HG03175 (cell line): ENCODE measurements around the gene NATD1.

Source experiments
- ATAC-seq: cut with Tn5 transposase; IDR thresholded peaks from one replicate; pipeline ENCODE4 v1.9.1; 2021; ENCODE audit warnings: mild to moderate bottlenecking, moderate library complexity; ENCODE audit not compliant: unreplicated experiment

The NATD1 gene, protein sequence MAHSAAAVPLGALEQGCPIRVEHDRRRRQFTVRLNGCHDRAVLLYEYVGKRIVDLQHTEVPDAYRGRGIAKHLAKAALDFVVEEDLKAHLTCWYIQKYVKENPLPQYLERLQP

DNA sequence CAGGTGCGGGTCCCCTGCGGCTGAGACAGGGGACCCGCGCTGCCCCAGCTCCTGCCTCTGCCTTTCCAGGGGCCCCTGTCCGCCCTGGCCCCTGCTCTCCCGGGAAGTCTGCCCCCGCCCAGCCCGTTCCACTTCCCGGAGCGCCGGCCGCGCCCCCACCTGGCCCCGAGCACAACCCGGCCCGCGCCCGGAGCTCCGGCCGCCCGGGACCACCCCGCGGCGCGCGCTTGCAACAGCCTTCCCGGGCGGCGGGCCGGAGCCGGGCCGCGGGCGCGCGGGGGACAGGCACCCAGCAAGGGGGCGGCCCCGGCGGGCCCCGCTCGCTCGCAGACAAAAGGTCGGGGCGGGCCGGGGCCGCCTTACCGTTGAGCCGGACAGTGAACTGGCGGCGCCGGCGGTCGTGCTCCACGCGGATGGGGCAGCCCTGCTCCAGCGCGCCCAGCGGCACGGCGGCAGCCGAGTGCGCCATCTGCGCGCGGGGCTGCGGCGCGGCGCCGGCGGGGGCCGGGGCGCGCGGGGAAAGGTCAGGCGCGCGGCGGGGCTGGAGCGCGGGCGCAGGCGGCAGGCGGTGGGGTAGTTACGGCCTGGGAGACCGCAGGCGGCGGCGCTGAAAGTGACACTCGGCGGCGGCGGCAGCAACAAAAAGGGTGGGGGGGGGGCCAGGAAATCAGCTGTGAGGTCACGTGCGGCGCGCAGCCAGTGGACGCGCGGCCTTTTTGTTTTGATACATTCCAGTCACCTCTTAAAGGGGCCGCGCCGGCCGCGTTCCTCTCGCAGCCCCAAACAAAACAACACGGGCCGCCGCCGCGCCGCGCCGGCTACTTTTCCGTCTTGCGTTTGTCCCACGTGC is at the start of gene NATD1:
NATD1 (minus strand) TSS at position 615 of the 850 bp plus-strand sequence; CDS start at position 469, 146 bp downstream.
- ATAC-seq: peak; percentile 84

DNA sequence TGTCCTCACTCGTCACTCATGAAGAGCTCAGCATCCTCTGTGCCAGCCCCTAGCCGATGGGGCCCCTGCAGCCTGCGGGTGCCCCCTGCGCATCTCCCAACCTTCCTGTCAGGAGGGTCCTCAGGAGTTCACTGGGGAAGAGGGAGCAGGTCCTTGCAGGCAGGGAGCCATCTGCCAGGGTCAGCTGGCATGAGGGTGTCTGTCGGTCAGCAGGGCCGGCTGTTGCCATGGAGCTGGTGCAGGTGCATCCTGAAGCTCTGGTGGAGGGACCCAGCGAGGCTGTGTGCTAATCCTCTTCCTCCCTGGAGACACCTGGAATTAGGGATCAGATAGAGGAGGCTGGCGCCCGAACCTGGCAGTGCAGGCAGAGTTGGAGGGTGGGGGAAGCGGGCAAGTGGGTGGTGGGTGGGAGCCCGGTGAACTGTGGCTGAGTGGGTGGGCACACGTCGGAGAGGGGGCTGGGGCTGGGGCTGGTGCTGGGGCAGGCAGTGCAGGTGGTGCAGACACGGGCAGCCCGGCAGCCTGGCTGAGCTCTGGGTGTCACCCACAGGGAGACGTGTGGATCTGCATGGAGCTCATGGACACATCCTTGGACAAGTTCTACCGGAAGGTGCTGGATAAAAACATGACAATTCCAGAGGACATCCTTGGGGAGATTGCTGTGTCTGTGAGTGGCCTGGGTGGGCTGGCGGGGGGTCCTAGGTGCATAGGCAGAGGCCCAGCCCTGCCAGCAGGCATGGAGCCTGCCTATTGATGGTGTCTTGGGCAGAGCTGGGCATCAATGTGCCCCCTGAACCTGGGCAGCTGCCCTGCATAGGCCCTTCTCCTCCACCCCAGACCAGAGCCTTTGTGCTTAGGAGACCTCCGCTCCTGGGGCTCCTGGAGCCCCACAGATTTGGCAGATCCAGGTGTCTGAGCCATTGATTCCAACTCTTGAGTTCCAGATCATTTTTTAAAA is 48.7 kb upstream of the NATD1 start:
- ATAC-seq: no peak

DNA sequence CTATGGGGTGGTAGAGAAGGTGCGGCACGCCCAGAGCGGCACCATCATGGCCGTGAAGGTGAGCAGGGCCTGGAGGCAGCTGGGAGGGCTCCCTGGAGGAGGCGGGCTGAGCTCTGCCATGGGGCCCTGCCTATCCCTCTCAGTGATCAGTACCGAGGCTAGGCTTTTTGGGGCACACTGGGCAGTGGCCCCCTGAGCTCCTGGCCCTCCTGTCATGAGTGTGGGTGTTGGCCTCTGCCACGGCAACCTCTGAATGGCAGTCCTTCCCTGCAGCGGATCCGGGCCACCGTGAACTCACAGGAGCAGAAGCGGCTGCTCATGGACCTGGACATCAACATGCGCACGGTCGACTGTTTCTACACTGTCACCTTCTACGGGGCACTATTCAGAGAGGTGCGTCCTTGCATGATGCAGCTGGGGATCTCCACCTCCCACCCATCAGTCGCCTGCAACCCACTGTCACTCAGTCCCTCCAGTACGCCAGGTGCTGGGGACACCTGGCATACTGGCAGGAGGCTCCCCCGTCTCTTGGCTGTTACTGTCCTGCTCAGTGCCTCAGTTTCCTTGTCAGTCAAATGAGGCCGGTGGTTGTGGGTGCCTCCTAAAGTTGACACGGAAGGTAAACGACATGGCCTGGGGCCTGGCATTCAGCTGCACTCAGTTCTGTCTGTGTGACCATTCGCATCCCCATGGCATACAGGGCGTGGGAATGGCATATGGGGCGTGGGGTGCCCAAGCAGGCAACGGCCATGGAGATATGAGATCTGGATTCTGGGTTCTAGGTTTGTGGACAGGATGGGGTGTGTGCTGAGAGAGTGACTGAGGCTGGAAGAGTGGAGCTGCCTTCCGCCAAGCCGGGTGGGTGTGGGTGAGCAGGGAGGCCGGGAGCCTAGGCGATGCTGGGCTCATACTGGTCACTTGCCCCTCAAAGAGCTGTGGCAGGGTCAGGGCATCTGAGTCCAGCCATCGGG is 47.7 kb upstream of the NATD1 start:
- no peak for ATAC-seq

DNA sequence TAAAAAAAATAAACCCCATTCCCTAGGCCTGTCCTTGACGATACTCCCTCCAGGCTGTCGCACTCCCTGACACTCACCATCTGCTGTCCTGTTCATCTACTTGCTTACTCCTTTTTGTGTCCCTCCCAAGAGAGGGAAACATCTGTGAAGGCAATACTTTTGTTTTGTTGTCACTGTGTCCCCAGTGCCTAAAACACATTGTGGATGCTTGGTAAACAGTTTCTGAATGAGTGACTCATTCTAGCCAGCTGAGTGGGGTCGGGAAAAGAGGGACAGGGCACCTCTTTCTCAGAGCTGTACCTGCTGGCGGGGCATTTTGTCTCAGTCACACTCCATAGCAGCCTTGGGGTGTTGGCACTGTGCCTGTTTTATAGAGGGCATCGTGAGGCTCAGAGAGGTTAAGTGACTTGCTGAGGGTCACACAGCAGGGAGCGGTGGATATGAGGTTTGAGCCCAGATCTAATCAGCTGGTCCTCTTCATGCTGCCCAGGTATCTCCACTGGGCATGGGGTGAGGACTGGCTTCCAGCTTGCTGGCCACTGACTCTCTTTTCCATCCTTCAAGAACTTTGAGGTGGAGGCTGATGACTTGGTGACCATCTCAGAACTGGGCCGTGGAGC is 46.9 kb upstream of the NATD1 start:
- no peak for ATAC-seq

DNA sequence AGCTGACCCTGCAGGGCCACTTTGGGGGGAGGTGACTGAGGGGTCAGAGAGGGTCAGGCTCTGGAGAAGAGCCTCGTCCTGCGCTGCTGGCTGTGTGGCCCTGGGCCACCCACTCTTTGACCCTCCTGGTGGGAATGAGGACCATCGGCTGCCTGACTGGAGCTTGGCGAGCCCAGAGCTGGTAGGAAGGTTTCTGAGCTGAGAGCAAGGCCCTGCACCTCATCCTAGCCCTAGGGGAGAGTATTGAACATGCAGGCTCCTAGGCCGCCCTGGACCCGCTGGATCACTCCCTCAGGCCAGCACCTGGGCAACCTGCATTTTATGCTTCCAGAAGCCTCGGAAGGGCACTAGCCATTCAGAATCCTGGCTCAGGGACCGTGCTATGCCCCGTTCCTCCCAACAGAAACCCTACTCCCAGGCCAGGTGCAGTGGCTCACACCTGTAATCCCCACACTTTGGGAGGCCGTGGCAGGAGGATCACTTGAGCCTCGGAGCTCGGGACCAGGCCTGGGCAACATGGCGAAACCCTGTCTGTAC is 45.8 kb upstream of the NATD1 start:
- no peak for ATAC-seq

DNA sequence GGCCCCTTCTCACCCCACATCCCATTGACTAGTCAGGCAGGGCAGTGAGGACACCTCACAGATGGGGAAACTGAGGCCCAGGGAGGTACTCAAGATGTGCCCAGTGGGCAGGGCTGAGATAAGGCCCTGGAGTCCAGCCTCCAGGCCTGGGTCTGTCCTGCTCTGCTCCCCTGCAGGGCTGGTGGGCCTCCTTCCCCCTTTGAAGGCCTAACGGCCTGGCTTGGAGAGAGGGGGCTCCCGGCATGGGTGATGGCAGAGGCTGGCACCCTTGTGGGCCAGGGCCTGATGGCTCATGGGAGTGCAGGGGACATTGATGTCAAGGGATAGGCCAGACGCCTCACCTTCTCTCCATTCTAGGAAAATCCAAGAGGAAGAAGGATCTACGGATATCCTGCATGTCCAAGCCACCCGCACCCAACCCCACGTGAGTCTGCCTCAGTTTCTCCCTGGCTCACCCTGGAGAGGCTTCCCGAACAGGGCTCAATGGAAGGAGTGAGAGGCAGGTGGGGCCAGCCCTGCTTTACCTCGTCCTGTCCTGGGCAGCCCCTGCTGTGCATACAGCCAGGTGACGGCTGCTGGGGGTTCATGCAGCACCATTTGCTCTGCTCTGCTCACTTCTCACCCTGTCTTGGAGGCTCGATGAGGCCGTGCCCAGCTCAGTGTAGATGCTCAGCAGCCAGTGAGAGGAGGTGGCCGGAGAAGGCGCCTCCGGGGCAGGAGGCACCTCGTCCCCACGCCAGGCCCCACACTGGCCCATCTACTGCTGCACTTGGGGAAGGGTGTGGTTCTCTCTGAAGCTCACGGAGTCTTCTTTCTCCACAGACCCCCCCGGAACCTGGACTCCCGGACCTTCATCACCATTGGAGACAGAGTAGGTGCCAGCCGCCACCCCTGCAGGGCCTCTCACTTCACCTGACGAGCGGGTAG is 45.1 kb upstream of the NATD1 start:
- ATAC-seq: no peak

DNA sequence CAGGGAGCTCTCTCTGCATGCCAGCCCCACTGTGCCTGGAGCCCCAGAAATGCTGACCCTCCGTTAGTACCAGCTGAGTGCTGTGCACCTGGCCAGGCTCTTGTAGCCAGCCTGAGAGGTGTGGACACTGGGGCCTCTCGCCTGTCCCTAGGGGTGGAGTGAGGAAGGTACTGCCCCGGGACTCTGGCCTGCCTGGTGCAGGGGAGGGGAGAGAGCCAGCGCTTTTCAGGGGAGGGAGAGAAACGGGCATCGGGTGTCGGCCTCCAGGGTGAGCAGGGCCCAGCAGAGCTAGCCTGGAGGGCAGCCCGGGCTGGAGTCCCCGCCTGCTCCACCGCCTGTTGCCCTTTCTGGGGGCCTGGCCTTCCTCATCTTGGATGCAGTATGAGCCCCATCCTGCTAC is 44.4 kb upstream of the NATD1 start:
- ATAC-seq: no peak

DNA sequence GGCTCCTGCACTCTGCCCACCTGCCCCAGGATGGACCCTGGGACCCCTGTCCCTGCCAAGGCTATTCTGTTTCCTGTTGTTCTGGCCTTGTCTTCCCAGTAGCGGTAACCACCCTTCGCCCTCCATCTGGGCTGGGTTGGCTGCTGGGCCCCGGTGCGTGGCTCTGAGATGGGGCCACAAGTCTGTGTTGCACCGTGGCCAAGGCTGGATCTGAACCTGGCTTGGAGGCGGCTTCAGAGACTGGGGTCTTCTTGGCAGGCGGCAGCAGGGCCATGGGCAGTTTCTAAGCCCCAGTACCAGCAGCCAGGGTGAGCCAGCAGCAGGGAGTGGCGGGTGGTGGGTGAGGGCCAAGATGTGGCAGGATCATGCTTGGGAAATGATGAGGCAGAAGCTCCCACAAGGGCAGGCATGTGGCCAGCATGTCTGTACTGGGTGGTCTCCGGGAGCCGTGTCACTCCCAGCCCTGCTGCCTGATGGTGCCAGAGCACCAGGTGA is 43.9 kb upstream of the NATD1 start:
- no peak for ATAC-seq

DNA sequence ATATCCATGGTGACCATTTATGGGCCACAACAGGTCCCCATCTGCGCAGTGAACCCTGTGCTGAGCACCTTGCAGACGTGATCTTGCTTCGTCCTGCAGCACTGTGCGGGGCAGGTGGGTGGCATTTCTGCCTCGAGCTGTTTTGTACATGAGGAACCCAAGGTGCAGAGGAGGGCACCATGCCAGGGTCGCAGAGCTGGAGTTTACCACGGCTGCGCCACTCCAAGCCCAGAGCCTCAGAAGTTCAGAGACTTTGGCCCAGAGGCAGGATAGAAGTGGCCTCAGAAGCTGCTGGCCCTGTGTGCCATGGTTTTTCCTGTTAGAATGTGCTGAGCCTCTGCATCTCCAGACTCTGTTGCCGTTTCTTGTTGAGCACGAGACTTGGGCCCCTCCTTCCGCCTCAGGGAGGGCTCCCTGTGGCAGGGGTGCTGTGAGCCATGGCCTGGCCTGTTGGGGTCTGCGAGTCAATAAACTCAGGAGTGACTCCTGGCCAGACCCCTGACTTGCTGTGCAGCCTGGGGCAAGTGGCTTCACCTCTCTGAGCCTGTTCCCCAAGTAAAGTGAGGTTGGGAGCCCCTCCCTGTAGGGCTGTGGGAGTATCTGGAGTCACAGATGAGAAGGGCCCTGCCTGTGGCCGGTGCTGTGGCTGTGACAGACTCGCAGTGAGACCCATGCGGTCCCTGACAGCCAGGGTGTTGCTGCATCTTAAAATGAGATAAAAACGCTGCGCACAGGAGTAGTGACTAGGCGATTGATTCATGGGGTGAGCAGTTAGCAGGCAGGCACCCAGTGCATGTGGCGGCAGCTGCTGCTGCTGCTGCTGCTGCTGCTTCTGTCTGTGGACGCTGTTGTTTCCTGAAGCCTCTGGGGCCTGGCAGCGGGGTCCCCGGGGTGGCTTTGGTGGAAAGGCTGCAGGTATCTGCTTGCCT is 43.2 kb upstream of the NATD1 start:
- ATAC-seq: no peak

DNA sequence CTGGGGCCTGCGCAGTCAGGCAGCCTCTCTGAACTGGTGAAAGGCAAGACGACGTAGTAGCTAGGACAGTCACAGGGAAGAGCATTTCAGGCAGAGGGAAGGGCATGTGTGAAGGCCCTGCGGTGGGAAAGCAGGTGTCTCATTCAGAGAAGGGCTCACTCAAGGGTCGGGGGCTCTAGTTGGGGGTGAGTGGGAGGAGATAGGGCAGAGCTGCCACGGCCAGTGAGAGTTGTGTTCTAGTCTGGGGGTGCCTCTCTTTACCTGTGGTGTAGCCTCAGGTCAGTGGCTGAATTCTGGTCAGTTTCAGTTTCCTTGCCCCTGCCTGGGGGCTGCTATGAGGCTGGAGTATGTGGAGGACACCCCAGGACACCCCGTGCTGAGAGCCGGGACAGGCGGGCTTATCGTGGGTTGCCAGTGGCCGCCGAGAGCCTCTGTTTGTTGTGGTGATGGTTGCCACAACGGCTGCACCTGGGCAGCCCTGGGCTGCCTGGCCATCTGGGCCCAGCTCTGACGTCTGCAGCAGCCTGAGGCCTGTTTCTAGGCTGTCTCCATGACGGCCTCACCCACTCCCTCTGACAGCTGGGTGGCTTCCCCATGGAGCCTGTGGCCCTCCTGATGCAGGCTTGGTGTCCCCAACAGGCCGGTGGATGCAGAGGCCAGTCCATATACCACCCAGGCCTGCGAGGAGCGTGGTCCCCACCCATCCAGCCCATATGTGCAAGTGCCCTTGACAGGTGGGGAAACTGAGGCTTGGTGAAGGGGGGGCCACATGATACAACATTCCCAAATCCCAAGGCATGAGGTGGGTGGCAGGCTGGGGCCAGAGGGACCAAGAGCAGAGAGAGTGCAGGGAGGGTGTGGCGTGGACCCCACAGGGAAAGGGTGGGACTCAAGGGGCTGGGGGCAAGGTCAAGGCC is 42.1 kb upstream of the NATD1 start:
- ATAC-seq: no peak

DNA sequence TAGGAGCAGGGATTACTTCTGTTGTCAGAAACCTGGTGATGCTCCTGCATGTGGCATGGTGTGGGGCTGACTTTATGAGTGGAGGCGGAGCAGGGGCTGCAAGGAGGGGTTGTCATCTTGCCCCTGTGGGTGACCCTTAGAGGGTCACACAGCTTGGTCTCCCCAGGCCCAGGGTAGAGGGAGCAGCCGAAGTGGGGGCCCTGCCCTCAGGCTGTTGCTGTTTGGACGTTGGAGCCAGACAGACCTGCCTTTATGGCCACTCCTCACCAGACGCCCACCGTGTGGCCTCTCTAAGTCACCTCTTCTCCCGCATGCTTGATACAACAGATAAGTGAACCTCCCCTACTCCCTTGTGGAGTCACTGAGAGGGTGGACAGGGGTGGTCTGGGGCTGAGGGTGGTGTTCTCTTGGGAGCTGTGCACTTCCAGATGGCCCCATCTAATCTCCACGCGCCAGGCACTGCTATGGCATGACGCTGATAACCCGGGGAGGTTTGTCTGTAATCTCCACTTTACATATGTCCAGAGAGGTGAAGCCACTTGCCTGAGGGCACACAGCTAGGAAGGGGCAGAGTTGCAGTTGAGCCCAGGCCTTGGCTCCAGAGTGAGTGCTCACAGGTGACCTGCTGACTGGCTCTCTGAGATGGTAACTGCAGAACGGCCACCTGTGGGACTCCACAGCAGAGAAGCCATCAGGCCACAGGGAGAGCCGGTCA is 41.3 kb upstream of the NATD1 start:
- no peak for ATAC-seq

DNA sequence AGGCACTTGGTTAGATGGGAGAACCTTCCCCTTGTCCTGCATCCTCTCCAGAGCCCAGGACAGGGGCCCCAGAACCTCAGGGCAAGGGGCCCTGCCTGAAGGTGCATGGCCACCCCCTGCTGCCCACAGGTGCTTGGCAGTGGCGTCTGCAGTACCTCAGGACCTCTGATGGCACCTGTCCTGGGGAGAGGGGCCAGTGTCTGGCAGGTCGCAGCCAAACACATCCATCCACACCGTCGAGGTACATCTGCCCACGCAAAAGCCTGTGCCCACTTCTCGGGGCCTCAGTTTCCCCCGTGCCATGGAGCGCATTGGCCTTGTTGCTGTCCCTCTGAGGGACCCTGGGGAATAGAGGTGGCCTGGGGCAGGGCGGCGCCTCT is 40.6 kb upstream of the NATD1 start:
- ATAC-seq: no peak

DNA sequence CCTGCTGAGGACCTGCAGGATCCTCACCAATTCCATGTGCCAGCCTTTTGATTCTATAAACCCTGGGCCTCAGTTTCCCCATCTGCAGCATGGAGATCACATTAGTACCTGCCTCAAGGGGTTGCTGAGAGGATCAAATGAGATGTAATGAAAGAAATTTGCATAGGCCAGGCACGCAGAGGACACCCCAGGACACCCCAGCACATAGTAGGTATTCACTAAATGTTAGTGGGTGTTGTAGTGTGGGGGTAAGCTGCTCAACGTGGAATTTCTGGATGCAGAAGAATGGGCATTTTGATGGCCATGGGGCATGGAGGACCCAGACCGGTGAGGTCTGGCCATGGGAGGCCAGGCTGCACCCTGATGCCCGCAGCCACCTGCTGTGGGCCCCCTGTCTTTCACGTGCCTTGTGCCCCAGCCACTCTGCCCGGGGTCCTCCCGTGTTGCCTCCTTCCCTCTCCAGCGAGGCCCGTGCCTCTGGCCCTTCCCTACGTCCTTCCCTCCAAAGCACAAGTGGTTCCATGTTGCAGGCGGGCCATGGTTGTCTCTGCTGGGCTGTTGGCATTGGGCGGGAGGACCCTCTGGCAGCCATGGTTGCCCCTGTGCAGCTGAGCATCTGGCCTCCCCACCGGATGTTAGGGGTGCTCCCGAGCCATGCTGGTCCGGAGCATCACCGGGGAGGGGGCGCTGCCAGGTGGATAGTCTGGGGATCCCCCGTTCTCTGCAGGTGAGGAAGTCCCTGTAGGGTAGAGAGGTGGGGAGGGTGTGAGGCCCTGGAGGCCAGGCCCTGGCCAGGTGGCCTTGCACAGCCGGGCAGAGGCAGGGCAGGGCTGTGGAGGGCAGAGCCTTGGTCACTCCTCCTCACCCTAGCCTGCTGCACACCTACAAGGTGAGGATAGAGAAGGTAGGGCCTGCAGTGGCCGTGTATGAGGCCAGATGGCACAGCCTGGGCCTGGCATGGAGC is 39.9 kb upstream of the NATD1 start:
- no peak for ATAC-seq

DNA sequence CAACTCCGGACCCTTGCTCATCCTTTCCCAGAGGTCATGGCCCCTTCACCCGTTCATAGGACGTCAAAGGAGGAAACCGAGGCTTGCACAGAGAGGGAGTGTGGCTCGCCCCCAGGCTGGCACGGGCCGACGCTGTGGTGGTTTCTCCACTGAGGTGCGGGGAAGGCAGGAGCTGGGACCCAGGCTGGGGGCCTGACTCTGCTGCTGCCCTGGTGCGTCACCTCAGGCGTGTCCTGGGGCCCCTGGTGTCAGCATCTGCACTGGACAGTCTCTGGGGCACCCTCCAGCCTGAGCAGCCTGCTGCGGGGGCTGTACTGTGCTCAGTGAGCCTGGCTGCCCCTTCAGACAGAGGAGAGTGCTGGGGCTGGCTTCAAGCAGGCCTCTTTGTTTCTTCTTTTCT is 38.7 kb upstream of the NATD1 start:
- ATAC-seq: no peak

DNA sequence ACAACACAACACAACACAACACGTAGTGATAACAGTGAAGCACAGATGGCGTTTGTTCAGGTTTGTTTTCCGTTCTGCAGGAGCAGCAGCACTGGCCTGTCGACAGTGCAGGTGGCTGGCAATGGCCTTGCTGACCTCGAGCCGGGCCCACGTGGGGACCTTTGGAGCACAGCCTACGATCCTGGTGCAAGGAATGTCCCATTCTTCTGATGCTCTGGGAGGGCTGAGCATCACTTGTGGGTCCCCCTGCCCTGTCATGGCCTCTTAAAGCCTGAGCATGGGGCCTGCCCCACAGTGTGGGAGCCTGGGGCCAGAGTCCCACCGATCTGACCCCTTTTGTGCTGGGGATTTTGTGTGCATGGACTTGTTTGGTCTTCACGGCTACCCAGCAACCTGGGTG is 38.1 kb upstream of the NATD1 start:
- no peak for ATAC-seq
